T-helper 22 cell (primary cell): Measurements from ENCODE around the gene EDEM2.
"Not testable (repeated sequence)": the region's sequence is repeated elsewhere in the genome, so short reads cannot be mapped to it uniquely, and the experiment has no call there.

Experiments
- DNase-seq: peaks from one replicate; pipeline ENCODE4 v3.0.0-alpha.2; 2020; ENCODE audit warnings: low read depth

Gene EDEM2

DNA sequence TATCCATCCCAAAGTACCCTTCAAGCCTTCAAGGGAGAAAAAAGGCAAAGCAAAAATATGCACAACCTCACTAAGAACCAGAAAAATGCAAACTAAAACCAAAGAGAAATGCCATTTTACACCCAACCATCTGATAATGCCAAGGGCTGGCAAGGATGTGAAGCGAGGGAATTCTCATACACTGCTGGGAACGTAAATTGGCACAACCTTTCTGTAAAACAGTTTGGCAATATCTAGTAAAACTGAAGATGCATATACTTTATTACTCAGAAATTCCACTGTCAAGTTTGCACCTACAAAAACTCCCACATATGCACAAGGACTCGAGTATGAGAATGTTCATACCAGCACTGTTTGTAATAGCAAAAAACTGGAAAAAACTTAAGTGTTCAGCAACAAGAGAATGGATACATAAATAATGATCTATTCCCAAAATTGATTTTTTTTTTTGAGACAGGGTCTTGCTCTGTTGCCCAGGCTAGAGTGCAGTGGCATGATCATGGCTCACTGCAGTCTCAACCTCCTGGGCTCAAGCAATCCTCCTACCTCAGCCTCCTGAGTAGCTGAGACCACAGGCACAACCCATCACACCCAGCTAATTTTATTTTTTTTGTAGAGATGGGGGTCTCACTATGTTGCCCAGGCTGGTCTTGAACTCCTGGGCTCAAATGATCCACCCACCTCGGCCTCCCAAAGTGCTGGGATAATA, 21.7 kb upstream of the EDEM2 start:
- not testable (repeated sequence) for DNase-seq

DNA sequence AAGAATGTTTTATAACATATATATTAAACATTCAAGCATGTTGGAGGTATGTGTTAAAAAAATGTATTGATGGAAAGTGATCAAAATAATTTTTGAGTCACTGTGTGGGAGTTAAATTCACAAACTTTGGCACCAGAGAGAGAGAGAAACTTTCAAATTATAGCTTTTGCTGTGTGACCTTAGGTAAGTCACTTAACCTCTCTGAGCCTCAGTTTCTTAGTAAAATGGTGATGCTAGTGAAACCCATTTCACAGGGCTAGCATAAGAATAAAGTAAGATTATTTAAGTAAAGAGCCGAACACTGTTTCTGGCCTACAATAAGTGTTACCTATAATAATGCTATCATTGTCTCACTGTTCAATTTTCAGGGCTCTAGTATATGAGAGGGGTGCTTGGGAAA, 20.7 kb upstream of the EDEM2 start:
- DNase-seq, result no peak

GRCh38 chr20:35166242-35166830, 19.2 kb upstream of the EDEM2 start:
- DNase-seq, result no peak

DNA sequence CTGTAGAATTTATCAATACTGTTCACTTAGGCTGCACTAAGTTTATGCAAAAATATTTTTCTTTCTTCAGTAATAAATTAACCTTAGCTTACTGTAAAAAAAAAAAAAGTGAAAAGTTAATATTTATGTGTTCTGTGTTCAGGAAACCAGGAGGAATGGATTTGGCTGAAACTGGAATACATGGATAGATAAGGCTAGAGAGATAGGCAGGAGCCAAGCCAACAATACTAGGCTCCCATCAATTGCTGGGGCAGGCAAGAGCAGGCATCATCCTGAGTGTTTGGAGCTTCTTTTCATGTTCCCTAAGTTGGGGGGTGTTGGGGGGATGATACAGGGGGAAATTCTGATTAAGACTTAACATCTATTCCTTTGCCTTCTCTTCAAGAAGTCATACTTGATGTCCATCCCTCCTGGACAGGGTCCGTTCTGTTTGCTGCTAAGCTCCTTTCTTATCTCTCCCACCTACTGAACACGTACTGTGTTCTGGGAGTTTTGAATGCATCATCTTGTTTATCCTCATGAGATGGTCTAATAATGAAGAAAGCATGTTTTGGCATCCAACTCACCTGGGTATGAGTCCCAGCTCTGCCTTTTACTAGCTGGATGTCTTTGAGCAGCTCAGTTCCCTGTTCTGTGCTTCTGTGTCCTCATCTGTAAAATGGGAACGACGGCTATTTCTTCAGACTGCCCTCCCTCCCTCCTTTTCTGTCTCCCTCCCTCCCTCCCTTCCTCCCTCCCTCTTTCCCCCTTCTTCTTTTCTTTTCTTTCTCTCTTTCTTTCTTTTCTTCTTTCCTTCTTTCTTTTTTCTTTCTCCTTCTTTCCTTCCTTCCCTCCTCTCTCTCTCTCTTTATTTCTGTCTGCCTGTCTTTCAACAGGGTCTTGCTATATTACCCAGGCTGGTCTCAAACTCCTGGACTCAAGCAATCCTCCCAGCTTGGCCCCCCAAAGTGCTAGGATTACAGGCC, 18.4 kb upstream of the EDEM2 start:
- DNase-seq, result no peak

DNA sequence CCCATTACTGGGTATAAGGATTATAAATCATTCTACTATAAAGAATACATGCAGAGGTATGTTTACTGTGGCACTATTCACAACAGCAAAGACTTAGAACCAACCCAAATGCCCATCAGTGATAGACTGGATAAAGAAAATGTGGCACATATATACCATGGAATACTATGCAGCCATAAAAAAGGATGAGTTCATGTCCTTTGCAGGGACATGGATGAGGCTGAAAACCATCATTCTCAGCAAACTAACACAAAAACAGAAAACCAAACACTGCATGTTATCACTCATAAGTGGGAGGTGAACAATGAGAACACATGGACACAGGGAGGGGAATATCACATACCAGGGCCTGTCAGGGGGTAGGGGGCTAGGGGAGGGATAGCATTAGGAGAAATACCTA, 17.4 kb upstream of the EDEM2 start:
- DNase-seq, result not testable (repeated sequence)

DNA sequence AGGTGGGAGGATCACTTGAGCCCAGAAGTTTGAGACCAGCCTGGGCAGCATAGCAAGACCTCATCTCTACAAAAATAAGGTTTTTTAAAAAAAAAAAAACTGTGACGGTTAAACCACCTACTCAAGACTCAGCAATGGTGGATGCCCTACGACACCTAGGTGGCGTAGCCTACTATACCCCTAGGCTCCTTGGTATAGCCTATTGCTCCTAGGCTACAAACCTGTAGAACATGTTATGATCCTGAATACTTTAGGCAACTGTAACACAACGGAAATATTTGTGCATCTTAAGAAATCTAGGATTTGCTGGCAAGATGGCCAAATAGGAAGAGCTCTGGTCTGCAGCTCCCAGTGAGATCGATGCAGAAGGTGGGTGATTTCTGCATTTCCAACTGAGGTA, 13.2 kb upstream of the EDEM2 start:
- not testable (repeated sequence) for DNase-seq

GRCh38 chr20:35156978-35157377, 9.8 kb upstream of the EDEM2 start:
- no peak for DNase-seq

DNA sequence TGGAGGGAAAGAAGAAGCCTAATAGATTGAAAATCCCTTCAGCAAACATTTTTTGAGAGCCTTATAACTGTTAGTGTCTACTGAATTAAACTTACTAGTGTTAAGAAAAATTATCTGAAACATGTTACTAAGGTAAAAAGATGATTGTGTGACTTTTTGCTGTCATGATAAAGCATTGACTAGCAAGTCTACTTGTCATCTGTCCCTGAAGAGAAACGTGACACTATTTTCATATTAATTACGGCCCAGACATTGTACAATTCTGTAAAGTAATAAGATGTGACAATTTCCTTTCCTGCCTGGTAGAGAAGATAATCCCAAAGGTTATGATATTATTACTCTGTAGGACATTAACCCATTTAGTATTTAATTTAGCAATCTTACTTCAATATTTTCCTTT, 8.8 kb upstream of the EDEM2 start:
- no peak for DNase-seq

- DNase-seq, result no peak
Measured at GRCh38 chr20:35151736-35152135, 4.6 kb upstream of the EDEM2 start.

- no peak for DNase-seq
Measured at GRCh38 chr20:35150846-35151579, 3.9 kb upstream of the EDEM2 start.

- not testable (repeated sequence) for DNase-seq
Measured at GRCh38 chr20:35147575-35148071, 487 bp upstream of the EDEM2 start.

GRCh38 chr20:35146299-35146919, 727 bp downstream of the EDEM2 start:
- no peak for DNase-seq

- DNase-seq, result no peak
Measured at GRCh38 chr20:35145141-35145564, 2.0 kb downstream of the EDEM2 start.

- no peak for DNase-seq
Measured at GRCh38 chr20:35144694-35145093, 2.4 kb downstream of the EDEM2 start.

DNA sequence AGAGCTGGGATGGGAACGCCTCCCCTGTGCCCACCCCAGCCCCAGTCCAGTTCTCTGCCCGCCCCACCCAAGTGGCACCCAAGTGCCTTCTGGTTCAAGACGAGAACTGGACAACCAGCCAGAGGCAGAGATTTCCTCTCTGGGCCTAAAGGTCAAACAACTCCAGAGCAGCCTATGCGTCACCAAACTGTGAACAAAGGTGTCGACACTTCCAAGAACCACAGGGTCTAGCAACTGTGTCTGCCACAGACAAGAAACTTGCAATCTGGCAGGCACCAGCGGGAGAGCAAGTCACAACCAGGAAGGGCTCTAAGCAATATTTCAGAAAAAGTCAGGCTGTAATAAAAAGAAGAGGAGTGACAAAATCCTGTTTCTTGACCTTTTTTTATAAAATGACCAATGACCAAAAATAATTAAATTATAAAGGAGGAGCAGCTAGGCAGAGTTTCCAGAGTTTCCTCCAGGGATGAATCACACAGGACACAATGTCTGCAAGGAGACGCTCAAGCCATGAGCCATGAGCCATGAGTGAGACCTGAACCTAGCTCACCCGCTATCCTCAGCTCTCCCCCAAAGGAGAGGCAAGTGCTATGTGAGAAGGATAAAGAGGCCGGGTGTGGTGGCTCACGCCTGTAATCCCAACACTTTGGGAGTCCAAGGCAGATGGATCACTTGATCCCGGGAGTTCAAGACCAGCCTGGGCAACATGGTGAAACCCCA, 11.1 kb downstream of the EDEM2 start:
- DNase-seq, result no peak

GRCh38 chr20:35134880-35135279, 12.3 kb downstream of the EDEM2 start:
- no peak for DNase-seq

- no peak for DNase-seq
Measured at GRCh38 chr20:35134472-35134871, 12.7 kb downstream of the EDEM2 start.

DNA sequence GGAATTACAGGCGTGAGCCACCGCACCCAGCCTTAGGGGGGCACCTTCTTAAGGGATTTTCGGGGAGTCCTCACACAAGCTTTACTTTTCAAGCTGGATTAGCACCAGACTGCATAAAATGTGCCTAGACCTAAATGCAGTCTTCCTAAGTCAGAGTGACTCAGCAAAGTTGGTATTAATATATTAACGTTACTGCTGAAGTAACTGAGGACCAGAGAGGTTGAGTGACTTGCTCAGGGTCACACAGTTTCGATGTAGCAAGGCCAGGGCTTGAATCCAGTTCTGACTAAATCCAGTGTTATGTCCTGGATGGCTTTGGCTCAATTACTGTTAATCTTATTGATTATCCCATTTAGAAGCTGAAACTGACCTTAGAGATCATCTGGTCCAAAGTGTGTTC, 13.4 kb downstream of the EDEM2 start:
- DNase-seq, result no peak

- DNase-seq, result no peak
Measured at GRCh38 chr20:35133031-35133430, 14.1 kb downstream of the EDEM2 start.

DNA sequence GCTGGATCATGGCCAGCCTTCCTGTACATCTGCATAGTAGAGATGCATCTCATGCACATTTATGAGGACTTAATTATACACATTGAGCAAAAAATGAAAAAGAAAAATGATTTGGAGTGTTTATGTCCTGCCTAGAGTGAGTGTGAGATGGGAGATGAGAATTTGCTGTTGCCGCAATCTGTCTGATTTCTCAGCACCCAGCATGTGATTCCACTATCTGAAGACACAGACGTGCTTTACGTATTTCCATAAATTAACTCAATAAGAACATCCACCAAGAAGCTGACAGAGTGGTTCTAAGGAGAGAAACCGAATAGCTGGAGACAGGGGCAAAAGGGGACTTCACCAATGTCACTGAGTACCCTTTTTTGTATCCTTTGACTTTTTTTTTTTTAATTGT, 15.2 kb downstream of the EDEM2 start:
- DNase-seq, result no peak

DNA sequence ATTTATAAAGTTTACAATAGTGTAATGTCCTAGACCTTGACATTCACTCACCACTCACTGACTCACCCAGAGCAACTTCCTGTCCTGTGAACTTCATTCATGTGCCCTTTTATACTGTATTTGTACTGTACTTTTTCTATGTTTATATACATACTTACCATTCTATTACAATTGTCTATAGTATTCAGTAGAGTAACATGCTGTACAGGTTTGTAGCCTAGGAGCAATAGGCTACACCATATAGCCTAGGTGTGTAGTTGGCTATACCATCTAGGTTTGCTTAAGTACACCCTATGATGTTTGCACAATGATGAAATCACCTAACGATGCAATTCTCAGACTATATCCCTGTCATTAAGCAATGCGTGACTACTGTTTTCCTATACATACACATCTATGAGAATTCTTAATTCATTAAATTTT, 17.5 kb downstream of the EDEM2 start:
- DNase-seq, result no peak
